ENCODE measurements around the gene DCC. TPM values are rescaled to one million over a fixed set of nuclear protein-coding genes. Genes with fewer than 3 reads are reported as not detected.

Gene DCC
- total RNA-seq, 1 experiment from 2014 or later: not detected

- H3K27me3 ChIP-seq (ENCODE audit: insufficient read depth, low read depth): peaks cover 16% of the 10 kb centered on the region; the same call in 1 of the 2 replicates
Observed at GRCh38 chr18:52486052-52486451, 146.1 kb downstream of the DCC start.

GRCh38 chr18:52489396-52490306 is 149.7 kb downstream of the DCC start:
- Histone ChIP-seq H3K9me2 (ENCODE audit: insufficient read depth) (no peaks in the 10 kb centered on the region), H3K27me3 (ENCODE audit: insufficient read depth, low read depth) (peaks cover 16% of the 10 kb centered on the region; the same call in 1 of the 2 replicates), H3K4me1 (replicated peaks; ENCODE audit: insufficient read depth) (no peaks in the 10 kb centered on the region), H3K4me3 (no peak overlapping the region), H2AFZ (no peak overlapping the region), H3K4me2 (no peak overlapping the region), H3K79me2 (ENCODE audit: low read depth) (no peaks in the 10 kb centered on the region), H3K9me3 (ENCODE audit: insufficient read depth, low read depth) (no peaks in the 10 kb centered on the region), H3K36me3 (ENCODE audit: low read depth) (no peaks in the 10 kb centered on the region), H4K20me1 (ENCODE audit: insufficient read depth) (no peaks in the 10 kb centered on the region), H3F3A (ENCODE audit: insufficient read depth, low read depth) (no peaks in the 10 kb centered on the region), H3K27ac (no peak overlapping the region)
- ChIA-PET POLR2A (ENCODE audit: unreplicated experiment) (no interaction called here), CTCF (no interaction called here)
- intact Hi-C loops (cut with micrococcal nuclease; ENCODE audit: unreplicated experiment): no loop called here
- BruUV-seq (replicated peaks): no TSS peak
- TF ChIP-seq CTCF (conservative IDR thresholded peaks at IDR 0.05) (no peak), EZH2 (IDR thresholded peaks at IDR 0.05; ENCODE audit: low read depth) (no peak)
- DNase-seq: no peak

More at GRCh38 chr18:52486052-52486451, 146.1 kb downstream of the DCC start:
- H3F3A ChIP-seq (ENCODE audit: insufficient read depth, low read depth): no peaks in the 10 kb centered on the region
- POLR2A ChIA-PET (ENCODE audit: unreplicated experiment): no interaction called here
- no peak overlapping the region for H3K27ac ChIP-seq
- no peaks in the 10 kb centered on the region for H3K9me2 ChIP-seq (ENCODE audit: insufficient read depth)
- H3K4me2 ChIP-seq: no peak overlapping the region
- no peak for DNase-seq
- TF ChIP-seq EZH2 (IDR thresholded peaks at IDR 0.05; ENCODE audit: low read depth): no peak
- no peak for TF ChIP-seq CTCF (conservative IDR thresholded peaks at IDR 0.05)
- no peaks in the 10 kb centered on the region for H3K79me2 ChIP-seq (ENCODE audit: low read depth)
- CTCF ChIA-PET: no interaction called here
- no TSS peak for BruUV-seq (replicated peaks)
- H3K9me3 ChIP-seq (ENCODE audit: insufficient read depth, low read depth): no peaks in the 10 kb centered on the region
- H3K36me3 ChIP-seq (ENCODE audit: low read depth): no peaks in the 10 kb centered on the region
- no peaks in the 10 kb centered on the region for H3K4me1 ChIP-seq (replicated peaks; ENCODE audit: insufficient read depth)
- intact Hi-C loops (cut with micrococcal nuclease; ENCODE audit: unreplicated experiment): no loop called here
- no peak overlapping the region for H3K4me3 ChIP-seq
- H2AFZ ChIP-seq: no peak overlapping the region
- no peaks in the 10 kb centered on the region for H4K20me1 ChIP-seq (ENCODE audit: insufficient read depth)

- no peak for TF ChIP-seq CTCF (conservative IDR thresholded peaks at IDR 0.05)
- TF ChIP-seq EZH2 (IDR thresholded peaks at IDR 0.05; ENCODE audit: low read depth): no peak
- POLR2A ChIA-PET (ENCODE audit: unreplicated experiment): interaction anchor here (0.7 kb wide), 1 partner anchor 91 kb away, joined by 3 read pairs; no protein-coding TSS in a partner anchor
Observed at GRCh38 chr18:52496426-52496825, 156.4 kb downstream of the DCC start.

More at GRCh38 chr18:52496426-52496825, 156.4 kb downstream of the DCC start:
- H3K9me2 ChIP-seq (ENCODE audit: insufficient read depth): no peaks in the 10 kb centered on the region
- BruUV-seq (replicated peaks): no TSS peak
- H3K4me3 ChIP-seq: no peak overlapping the region
- no peak overlapping the region for H3K4me2 ChIP-seq
- H3K79me2 ChIP-seq (ENCODE audit: low read depth): no peaks in the 10 kb centered on the region
- CTCF ChIA-PET: no interaction called here
- H4K20me1 ChIP-seq (ENCODE audit: insufficient read depth): no peaks in the 10 kb centered on the region
- no peaks in the 10 kb centered on the region for H3K9me3 ChIP-seq (ENCODE audit: insufficient read depth, low read depth)
- H3K4me1 ChIP-seq (replicated peaks; ENCODE audit: insufficient read depth): no peaks in the 10 kb centered on the region
- intact Hi-C loops (cut with micrococcal nuclease; ENCODE audit: unreplicated experiment): no loop called here
- no peak overlapping the region for H2AFZ ChIP-seq
- DNase-seq: no peak
- H3K27me3 ChIP-seq (ENCODE audit: insufficient read depth, low read depth): no peaks in the 10 kb centered on the region
- H3F3A ChIP-seq (ENCODE audit: insufficient read depth, low read depth): no peaks in the 10 kb centered on the region
- no peak overlapping the region for H3K27ac ChIP-seq
- H3K36me3 ChIP-seq (ENCODE audit: low read depth): no peaks in the 10 kb centered on the region

Measured in PC-9 (cell line).